GM23338 (cell line): Measurements from ENCODE around the gene SLIT1. TPM values are rescaled to one million over a fixed set of nuclear protein-coding genes. Genes with fewer than 3 reads are reported as not detected.

Experiments
- ATAC-seq: fragments of 200-7000 bp; cut with Tn5 transposase; 3 replicates; pipeline ENCODE4 v1.9.1; 2020
- DNase-seq: peaks from one replicate; pipeline ENCODE4 v3.0.0-alpha.2; 2015; ENCODE audit warnings: low spot score
- H2AFZ ChIP-seq: fragments of 200-600 bp; sonication (generic); 2 replicates; pipeline ENCODE4 v1.8.0; 2016; ENCODE audit warnings: antibody characterized with exemption, mild to moderate bottlenecking, moderate library complexity
- H3F3A ChIP-seq: fragments of 200-600 bp; sonication (generic); replicated peaks from 2 replicates; pipeline ENCODE4 v1.8.0; 2017; ENCODE audit warnings: antibody characterized with exemption, mixed run types, low read depth
- H3K27ac ChIP-seq: fragments of 200-600 bp; sonication (generic); 2 replicates; pipeline ENCODE4 v1.6.1; 2016; ENCODE audit warnings: low read depth
- H3K27me3 ChIP-seq: fragments of 200-600 bp; sonication (generic); 2 replicates; pipeline ENCODE4 v1.8.0; 2016; ENCODE audit warnings: mild to moderate bottlenecking, mixed run types, moderate library complexity; ENCODE audit not compliant: insufficient read depth
- H3K36me3 ChIP-seq: fragments of 200-600 bp; sonication (generic); 2 replicates; pipeline ENCODE4 v1.8.0; 2016; ENCODE audit warnings: mild to moderate bottlenecking; ENCODE audit not compliant: insufficient read depth
- H3K4me1 ChIP-seq: fragments of 200-600 bp; sonication (generic); 2 replicates; pipeline ENCODE4 v1.8.0; 2016; ENCODE audit warnings: mild to moderate bottlenecking, moderate library complexity; ENCODE audit not compliant: insufficient read depth
- H3K4me2 ChIP-seq: fragments of 200-600 bp; sonication (generic); 2 replicates; pipeline ENCODE4 v1.7.1; 2017; ENCODE audit warnings: mixed run types
- H3K4me3 ChIP-seq: fragments of 200-600 bp; sonication (generic); 2 replicates; pipeline ENCODE4 v1.6.1; 2016; ENCODE audit warnings: mixed run types
- H3K79me2 ChIP-seq: fragments of 200-600 bp; sonication (generic); replicated peaks from 2 replicates; pipeline ENCODE4 v1.8.0; 2017; ENCODE audit warnings: mild to moderate bottlenecking; ENCODE audit not compliant: insufficient read depth
- H3K9me2 ChIP-seq: fragments of 200-600 bp; sonication (generic); 2 replicates; pipeline ENCODE4 v1.8.0; 2017; ENCODE audit not compliant: insufficient read depth
- H4K20me1 ChIP-seq: fragments of 200-600 bp; sonication (generic); replicated peaks from 2 replicates; pipeline ENCODE4 v1.8.0; 2017; ENCODE audit warnings: mild to moderate bottlenecking; ENCODE audit not compliant: insufficient read depth
- H3K27ac Mint-ChIP-seq: 2 replicates; pipeline ENCODE4 v1.8.0; 2020; ENCODE audit warnings: inconsistent platforms, mild to moderate bottlenecking, moderate library complexity, mixed read lengths
- H3K27me3 Mint-ChIP-seq: 3 replicates; pipeline ENCODE4 v1.8.0; 2022; ENCODE audit warnings: low read depth, mild to moderate bottlenecking, moderate library complexity, mixed read lengths, inconsistent platforms; ENCODE audit not compliant: insufficient read depth, poor library complexity
- H3K36me3 Mint-ChIP-seq: 3 replicates; pipeline ENCODE4 v1.8.0; 2021; ENCODE audit warnings: low read depth, mild to moderate bottlenecking, inconsistent platforms, moderate library complexity, mixed read lengths
- H3K4me1 Mint-ChIP-seq: 3 replicates; pipeline ENCODE4 v1.8.0; 2020; ENCODE audit warnings: mild to moderate bottlenecking, inconsistent platforms, mixed read lengths
- H3K4me3 Mint-ChIP-seq: 3 replicates; pipeline ENCODE4 v1.8.0; 2021; ENCODE audit warnings: moderate library complexity, mild to moderate bottlenecking, inconsistent platforms, mixed read lengths
- H3K9me3 Mint-ChIP-seq: 3 replicates; pipeline ENCODE4 v1.8.0; 2020; ENCODE audit warnings: moderate library complexity, mild to moderate bottlenecking, inconsistent platforms, mixed read lengths
- CREB1 ChIP-seq: fragments of 250-450 bp; sonication (Bioruptor Pico); IDR thresholded peaks from 2 replicates; pipeline ENCODE4 v1.5.0; 2020; ENCODE audit warnings: low read depth, mild to moderate bottlenecking, moderate library complexity
- EZH2 ChIP-seq: fragments of 200-600 bp; sonication (generic); IDR thresholded peaks from one replicate; pipeline ENCODE4 v1.8.0; 2017; ENCODE audit warnings: antibody characterized with exemption, mild to moderate bottlenecking, low read depth; ENCODE audit not compliant: unreplicated experiment
- NANOG ChIP-seq: IDR thresholded peaks from 2 replicates; pipeline ENCODE4 v1.6.1; 2016; ENCODE audit warnings: antibody characterized with exemption, borderline replicate concordance
- POLR2AphosphoS5 ChIP-seq: IDR thresholded peaks from 2 replicates; pipeline ENCODE4 v1.6.1; 2016; ENCODE audit warnings: antibody characterized with exemption, low read depth
- STAT1 ChIP-seq: IDR thresholded peaks from one replicate; pipeline ENCODE4 v1.6.1; 2016; ENCODE audit warnings: antibody characterized with exemption; ENCODE audit not compliant: unreplicated experiment
- ZNF331 ChIP-seq: fragments of 250-450 bp; sonication (Bioruptor Pico); IDR thresholded peaks from 2 replicates; pipeline ENCODE4 v1.5.0; 2020; ENCODE audit warnings: low read depth, mild to moderate bottlenecking, moderate library complexity
- polyA plus RNA-seq: library from polyadenylated mRNA; unstranded; fragments of >200 nt; fragmentation: Nextera tagmentation; extraction: Ambion mirVana; gene quantifications from 2 replicates; pipeline ENCODE4 v1.2.1, GENCODE V29; 2016
- total RNA-seq: library from RNA; depleted of rRNA; stranded (reverse); fragments of >200 nt; shearing (Covaris generic); gene quantifications from 2 replicates; pipeline ENCODE4 v1.2.3, GENCODE V29; 2014
- TF ChIP-seq, protein P1 (sequence below): IDR thresholded peaks from 2 replicates; pipeline ENCODE4 v1.6.1; 2016; ENCODE audit warnings: antibody characterized with exemption
- TF ChIP-seq, protein P2 (sequence below), 2 experiments: fragments of 200-600 bp in 1 of 2; sonication (generic) in 1 of 2; conservative IDR thresholded peaks; 2 replicates each; pipeline versions ENCODE4 v1.5.1 to v1.6.1; 2016 to 2017; ENCODE audit warnings: antibody characterized with exemption in 2 of 2, low read depth in 2 of 2, mild to moderate bottlenecking in 2 of 2, moderate library complexity in 1 of 2
- TF ChIP-seq, protein P3 (sequence below): IDR thresholded peaks from one replicate; pipeline ENCODE4 v1.6.1; 2018; ENCODE audit warnings: antibody characterized with exemption; ENCODE audit not compliant: unreplicated experiment

SLIT1 gene
- total and polyA plus RNA-seq, 2 experiments from 2014 or later = 0.76 to 1.7 TPM

DNA sequence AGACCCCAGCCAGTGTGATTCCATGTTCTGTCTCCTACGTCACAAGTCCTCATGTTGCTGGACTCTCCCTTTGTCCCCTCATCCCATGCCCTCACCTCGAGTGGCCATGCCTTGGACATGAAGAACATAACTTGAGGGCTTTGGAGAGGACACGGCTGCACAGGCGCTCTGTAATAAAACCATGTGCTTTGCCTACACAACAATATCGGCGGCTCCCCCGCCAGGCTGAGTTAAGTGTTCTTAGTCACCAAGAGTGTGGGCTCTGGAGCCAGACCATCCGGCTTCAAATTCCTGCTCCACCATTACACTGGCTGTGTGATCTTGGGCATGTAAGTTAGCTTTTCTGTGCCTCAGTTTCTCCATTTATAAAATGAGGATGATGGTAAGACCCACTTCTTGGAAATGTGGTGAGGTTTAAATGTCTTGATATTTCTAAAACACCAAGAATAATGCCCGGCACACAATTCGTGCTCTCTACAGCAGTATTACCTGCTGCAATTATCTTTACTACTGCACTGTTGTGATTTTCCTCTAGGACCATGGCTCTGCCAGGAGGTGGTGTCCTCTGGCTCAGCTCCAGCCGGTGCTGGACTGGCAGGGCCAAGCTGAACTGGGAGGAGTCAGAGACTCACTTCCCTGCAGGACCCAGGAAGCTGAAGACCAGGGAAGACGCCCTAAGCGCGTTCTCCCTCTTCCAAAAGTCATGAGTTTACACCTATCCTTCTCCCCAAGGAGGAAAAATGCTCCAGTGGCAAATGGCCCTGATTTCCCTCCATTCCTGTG is 15.7 kb downstream of the SLIT1 start:
- H3K4me1 ChIP-seq = no peaks in the 10 kb centered on the region
- H3K36me3 ChIP-seq = no peaks in the 10 kb centered on the region
- H3F3A ChIP-seq = no peaks in the 10 kb centered on the region
- Mint-ChIP-seq H3K36me3 (no peaks in the 10 kb centered on the region; the same call in 2 of the 3 replicates), H3K9me3 (no peaks in the 10 kb centered on the region), H3K27me3 (peaks cover 4% of the 10 kb centered on the region), H3K4me3 (no peak overlapping the region), H3K4me1 (peaks cover 14% of the 10 kb centered on the region), H3K27ac (no peak overlapping the region)
- TF ChIP-seq, protein P1, sequence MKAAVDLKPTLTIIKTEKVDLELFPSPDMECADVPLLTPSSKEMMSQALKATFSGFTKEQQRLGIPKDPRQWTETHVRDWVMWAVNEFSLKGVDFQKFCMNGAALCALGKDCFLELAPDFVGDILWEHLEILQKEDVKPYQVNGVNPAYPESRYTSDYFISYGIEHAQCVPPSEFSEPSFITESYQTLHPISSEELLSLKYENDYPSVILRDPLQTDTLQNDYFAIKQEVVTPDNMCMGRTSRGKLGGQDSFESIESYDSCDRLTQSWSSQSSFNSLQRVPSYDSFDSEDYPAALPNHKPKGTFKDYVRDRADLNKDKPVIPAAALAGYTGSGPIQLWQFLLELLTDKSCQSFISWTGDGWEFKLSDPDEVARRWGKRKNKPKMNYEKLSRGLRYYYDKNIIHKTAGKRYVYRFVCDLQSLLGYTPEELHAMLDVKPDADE = no peak
- no peak for TF ChIP-seq NANOG
- no peak for TF ChIP-seq STAT1
- H3K4me3 ChIP-seq = no peak overlapping the region
- DNase-seq = no peak
- H3K9me2 ChIP-seq = no peaks in the 10 kb centered on the region
- no peaks in the 10 kb centered on the region for H4K20me1 ChIP-seq
- no peak overlapping the region for H2AFZ ChIP-seq
- H3K79me2 ChIP-seq = no peaks in the 10 kb centered on the region
- no peak overlapping the region for H3K4me2 ChIP-seq
- H3K27me3 ChIP-seq = no peaks in the 10 kb centered on the region
- no peak overlapping the region for H3K27ac ChIP-seq
- peak; percentile 38 for ATAC-seq

DNA sequence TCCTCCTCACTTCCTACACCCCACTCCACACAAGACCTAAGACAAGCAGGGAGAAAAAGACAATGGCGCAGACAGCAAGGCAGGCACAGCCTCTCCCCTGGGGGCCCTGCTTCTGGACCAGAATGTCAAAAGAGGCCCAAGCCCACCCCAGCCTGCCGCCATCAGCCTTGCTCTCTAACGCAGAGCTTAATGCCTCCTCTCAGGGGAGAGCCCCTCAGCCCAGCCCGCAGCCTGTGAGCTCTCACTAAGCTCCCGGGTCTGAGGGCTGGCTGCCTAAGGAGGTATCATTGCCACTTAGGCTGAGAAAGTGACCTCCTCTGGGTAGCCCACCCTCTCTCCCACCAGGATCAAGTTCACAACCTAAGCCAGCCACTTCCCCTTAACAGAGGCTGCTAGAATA is 16.7 kb downstream of the SLIT1 start:
- Histone ChIP-seq H2AFZ (no peak overlapping the region), H3K36me3 (no peaks in the 10 kb centered on the region), H3K4me3 (no peak overlapping the region), H3F3A (no peaks in the 10 kb centered on the region), H3K4me2 (no peak overlapping the region), H3K79me2 (no peaks in the 10 kb centered on the region), H4K20me1 (no peaks in the 10 kb centered on the region), H3K9me2 (no peaks in the 10 kb centered on the region), H3K4me1 (no peaks in the 10 kb centered on the region), H3K27ac (no peak overlapping the region), H3K27me3 (no peaks in the 10 kb centered on the region)
- Mint-ChIP-seq H3K27me3 (peaks cover 4% of the 10 kb centered on the region), H3K27ac (no peak overlapping the region), H3K36me3 (no peaks in the 10 kb centered on the region; the same call in 2 of the 3 replicates), H3K9me3 (no peaks in the 10 kb centered on the region), H3K4me3 (no peak overlapping the region), H3K4me1 (peaks cover 14% of the 10 kb centered on the region)
- ATAC-seq (peak; percentile 20), DNase-seq (no peak)
- TF ChIP-seq ZNF331 (no peak), NANOG (no peak), EZH2 (no peak), CREB1 (CRISPR knock-in tag) (no peak), POLR2AphosphoS5 (no peak)
- TF ChIP-seq, protein P2, sequence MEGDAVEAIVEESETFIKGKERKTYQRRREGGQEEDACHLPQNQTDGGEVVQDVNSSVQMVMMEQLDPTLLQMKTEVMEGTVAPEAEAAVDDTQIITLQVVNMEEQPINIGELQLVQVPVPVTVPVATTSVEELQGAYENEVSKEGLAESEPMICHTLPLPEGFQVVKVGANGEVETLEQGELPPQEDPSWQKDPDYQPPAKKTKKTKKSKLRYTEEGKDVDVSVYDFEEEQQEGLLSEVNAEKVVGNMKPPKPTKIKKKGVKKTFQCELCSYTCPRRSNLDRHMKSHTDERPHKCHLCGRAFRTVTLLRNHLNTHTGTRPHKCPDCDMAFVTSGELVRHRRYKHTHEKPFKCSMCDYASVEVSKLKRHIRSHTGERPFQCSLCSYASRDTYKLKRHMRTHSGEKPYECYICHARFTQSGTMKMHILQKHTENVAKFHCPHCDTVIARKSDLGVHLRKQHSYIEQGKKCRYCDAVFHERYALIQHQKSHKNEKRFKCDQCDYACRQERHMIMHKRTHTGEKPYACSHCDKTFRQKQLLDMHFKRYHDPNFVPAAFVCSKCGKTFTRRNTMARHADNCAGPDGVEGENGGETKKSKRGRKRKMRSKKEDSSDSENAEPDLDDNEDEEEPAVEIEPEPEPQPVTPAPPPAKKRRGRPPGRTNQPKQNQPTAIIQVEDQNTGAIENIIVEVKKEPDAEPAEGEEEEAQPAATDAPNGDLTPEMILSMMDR (conservative IDR thresholded peaks at IDR 0.05; ENCODE audit: low read depth in 2 of 2) = no peak
- TF ChIP-seq, protein P3, sequence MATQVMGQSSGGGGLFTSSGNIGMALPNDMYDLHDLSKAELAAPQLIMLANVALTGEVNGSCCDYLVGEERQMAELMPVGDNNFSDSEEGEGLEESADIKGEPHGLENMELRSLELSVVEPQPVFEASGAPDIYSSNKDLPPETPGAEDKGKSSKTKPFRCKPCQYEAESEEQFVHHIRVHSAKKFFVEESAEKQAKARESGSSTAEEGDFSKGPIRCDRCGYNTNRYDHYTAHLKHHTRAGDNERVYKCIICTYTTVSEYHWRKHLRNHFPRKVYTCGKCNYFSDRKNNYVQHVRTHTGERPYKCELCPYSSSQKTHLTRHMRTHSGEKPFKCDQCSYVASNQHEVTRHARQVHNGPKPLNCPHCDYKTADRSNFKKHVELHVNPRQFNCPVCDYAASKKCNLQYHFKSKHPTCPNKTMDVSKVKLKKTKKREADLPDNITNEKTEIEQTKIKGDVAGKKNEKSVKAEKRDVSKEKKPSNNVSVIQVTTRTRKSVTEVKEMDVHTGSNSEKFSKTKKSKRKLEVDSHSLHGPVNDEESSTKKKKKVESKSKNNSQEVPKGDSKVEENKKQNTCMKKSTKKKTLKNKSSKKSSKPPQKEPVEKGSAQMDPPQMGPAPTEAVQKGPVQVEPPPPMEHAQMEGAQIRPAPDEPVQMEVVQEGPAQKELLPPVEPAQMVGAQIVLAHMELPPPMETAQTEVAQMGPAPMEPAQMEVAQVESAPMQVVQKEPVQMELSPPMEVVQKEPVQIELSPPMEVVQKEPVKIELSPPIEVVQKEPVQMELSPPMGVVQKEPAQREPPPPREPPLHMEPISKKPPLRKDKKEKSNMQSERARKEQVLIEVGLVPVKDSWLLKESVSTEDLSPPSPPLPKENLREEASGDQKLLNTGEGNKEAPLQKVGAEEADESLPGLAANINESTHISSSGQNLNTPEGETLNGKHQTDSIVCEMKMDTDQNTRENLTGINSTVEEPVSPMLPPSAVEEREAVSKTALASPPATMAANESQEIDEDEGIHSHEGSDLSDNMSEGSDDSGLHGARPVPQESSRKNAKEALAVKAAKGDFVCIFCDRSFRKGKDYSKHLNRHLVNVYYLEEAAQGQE = no peak
